ENCODE results near the gene ELOVL6. TPM values are rescaled to one million over a fixed set of nuclear protein-coding genes. Genes with fewer than 3 reads are reported as not detected.
A peak's percentile ranks its signal among the peaks of the same experiment; 100 is the strongest.

Gene ELOVL6
- total and polyA plus RNA-seq, 9 of the 15 experiments (the other 6 are each of a cell fraction or from before 2014, with no cell fraction given): 18.3 to 82.6 (median 46.0) TPM

GRCh38 chr4:110193822-110194761 lies 4.3 kb downstream of the ELOVL6 start (continued):
- TF ChIP-seq FOSL1 (tag; conservative IDR thresholded peaks at IDR 0.05): no peak
- no peak for TF ChIP-seq NUFIP1 (IDR thresholded peaks at IDR 0.05; ENCODE audit: partially characterized antibody)
- TF ChIP-seq POLR2H (tag; IDR thresholded peaks at IDR 0.05; ENCODE audit: low read depth): peak; percentile 95
- TF ChIP-seq RBFOX2 (IDR thresholded peaks at IDR 0.05; ENCODE audit: low read depth, low read length): peak; percentile 71
- TF ChIP-seq NFIC (IDR thresholded peaks at IDR 0.05): peak; percentile 39; the same call in 1 of the 2 replicates
- no peak for TF ChIP-seq FUS (optimal IDR thresholded peaks at IDR 0.05; ENCODE audit: low read depth, low read length)
- TF ChIP-seq ELF2 (CRISPR knock-in tag; IDR thresholded peaks at IDR 0.05): 0 out of 2 replicates have a peak, but pooled peaks have one; percentile 46
- peak; percentile 96 for TF ChIP-seq SUPT5H (IDR thresholded peaks at IDR 0.05)
- TF ChIP-seq POLR2B (IDR thresholded peaks at IDR 0.05; ENCODE audit: low read depth, partially characterized antibody): peak; percentile 98
- TF ChIP-seq PTBP1 (IDR thresholded peaks at IDR 0.05; ENCODE audit: low read depth, low read length): no peak
- peak; percentile 45 for TF ChIP-seq VEZF1 (CRISPR knock-in tag; IDR thresholded peaks at IDR 0.05)
- TF ChIP-seq KLF1 (tag; IDR thresholded peaks at IDR 0.05): no peak
- peak; percentile 74 for TF ChIP-seq MEIS2 (IDR thresholded peaks at IDR 0.05; ENCODE audit: partially characterized antibody)
- 0 out of 4 replicates have a peak, but pooled peaks of 1 of the 2 experiments have one; percentile 40 for TF ChIP-seq ARNT (IDR thresholded peaks at IDR 0.05)
- peak; percentile 84 for TF ChIP-seq CREM (IDR thresholded peaks at IDR 0.05; ENCODE audit: low read depth)
- no peak for TF ChIP-seq TEAD2 (tag; IDR thresholded peaks at IDR 0.05)
- peak; percentile 48 for TF ChIP-seq ZNF592 (IDR thresholded peaks at IDR 0.05)
- TF ChIP-seq PML (IDR thresholded peaks at IDR 0.05; ENCODE audit: low read length): peak; percentile 91
- peak; percentile 67 for TF ChIP-seq TAF7 (tag; IDR thresholded peaks at IDR 0.05)
